Fibroblast of peridontal ligament (primary cell): ENCODE data around the gene LY9.
"Not testable (repeated sequence)": the region's sequence is repeated elsewhere in the genome, so short reads cannot be mapped to it uniquely, and the experiment has no call there.

ENCODE experiments used
- DNase-seq: peaks from one replicate; pipeline ENCODE4 v3.0.0-alpha.2; 2010; ENCODE audit errors: extremely low read depth

Gene LY9

GRCh38 chr1:160865337-160865736 lies 69.4 kb downstream of the LY9 start:
- DNase-seq = no peak

GRCh38 chr1:160866001-160866694 lies 70.2 kb downstream of the LY9 start:
- DNase-seq = no peak

DNA sequence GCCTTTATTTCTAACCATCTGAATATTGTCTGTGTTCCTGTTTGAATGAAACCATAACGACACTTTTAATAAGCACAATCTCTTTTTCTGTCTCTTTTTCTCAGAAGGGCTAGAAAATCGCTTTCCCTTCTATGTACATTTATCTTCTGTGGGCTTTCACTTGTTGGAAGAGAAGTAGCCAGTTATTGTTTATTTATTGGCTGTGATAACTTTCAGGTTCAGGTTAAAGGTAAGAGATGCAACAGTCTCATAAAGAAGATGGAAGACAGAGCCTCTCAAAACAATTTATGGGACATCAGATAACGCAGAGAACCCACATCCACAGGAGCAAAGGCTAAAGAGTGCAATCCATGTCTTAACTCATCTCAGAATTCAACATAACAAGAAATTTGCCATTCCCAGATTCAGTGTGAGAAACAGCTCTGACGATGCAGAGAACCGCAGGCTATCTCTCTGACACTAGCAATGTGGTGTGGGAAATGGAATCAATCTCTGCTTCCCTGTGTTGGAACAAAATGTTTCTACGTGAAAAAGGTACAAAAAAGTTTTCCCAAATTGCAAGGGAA lies 70.8 kb downstream of the LY9 start:
- no peak for DNase-seq

DNA sequence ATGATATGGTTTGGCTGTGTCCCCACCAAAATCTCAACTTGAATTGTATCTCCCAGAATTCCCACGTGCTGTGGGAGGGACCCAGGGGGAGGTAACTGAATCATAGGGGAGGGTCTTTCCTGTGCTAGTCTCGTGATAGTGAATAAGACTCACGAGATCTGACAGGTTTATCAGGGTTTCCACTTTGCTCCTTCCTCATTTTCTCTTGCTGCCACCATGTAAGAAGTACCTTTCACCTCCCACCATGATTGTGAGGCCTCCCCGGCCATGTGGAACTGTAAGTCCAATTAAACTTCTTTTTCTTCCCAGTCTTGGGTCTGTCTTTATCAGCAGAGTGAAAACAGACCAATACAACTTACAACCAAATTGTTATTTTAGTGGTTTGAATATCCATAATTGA lies 71.7 kb downstream of the LY9 start:
- not testable (repeated sequence) for DNase-seq

DNA sequence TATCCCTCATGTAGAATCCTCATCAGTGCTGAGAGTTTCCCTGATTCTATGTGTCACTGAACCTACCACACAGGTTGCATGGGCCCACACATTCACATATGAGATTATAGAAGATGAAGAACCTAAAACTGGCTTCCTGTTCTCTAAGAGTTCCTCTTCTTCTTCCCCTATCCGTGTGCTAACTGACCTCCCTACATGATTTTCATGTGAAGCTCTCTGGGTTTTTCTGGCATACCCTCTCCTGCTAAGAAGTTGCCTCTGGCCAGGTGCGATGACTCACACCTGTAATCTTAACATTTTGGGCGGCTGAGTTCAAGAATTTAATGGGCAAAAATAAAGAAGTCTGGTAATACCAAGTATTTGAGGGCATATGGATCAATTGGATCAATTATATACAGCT lies 72.2 kb downstream of the LY9 start:
- no peak for DNase-seq

DNA sequence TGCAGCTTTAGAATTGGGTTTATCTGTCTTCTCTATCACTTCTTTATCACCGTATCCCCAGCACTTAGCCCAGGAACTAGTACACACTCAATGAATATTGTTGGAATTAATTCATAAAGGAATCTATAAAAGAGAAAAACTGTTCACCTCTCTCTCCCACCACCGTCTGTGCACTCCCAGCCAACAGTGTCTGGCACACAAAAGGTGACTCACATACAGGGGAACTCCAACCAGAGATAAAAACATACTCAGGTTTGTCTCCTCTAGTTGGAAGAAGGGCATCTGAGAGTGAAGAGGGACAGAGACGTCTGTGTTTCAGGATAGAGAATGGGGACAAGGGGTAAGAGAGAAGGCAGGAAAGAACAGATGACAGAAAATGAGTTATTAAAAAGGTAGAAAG lies 79.0 kb downstream of the LY9 start:
- no peak for DNase-seq

- not testable (repeated sequence) for DNase-seq
Measured at GRCh38 chr1:160875591-160875990, 79.6 kb downstream of the LY9 start.

DNA sequence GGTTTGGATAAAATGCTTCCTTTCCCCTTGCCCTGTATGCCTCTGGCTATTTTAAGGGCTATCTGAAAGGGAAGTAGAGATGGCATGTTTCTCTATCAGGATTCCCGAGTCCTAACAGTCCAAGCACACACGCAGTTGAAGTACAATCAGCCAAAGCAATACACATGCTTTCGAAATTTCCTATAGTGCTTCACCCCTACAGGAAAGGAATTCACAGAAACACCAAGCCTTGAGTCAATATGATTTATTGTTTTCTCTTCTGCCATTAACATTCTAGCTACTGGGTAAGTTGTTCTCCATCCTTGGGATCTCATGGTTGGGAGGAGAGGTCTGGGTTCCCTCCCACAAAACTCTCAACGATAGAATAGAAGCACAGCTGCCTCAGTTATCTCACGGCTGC lies 80.3 kb downstream of the LY9 start:
- no peak for DNase-seq

DNA sequence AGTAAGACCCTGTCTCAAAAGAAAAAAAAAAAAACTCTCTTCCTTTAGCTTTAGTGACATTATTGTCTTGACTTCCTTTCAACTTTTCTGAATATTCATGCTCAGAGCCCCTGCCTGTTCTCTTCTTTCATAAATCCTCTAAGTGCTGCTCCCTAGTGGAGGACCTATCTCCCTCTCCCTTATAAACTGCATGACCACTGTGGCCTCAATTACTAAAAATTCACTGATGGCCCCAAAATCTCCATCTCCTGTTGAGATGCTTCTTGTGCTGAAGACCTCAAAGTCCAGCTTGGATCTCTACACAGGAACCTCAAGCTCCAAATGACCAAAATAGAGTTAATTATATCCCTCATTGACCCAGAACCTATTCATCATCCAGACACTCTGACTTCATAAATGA lies 81.2 kb downstream of the LY9 start:
- DNase-seq = no peak
